RPMI7951 (cell line): ENCODE measurements around the gene ARHGAP9. TPM values are rescaled to one million over a fixed set of nuclear protein-coding genes. Genes with fewer than 3 reads are reported as not detected.
A peak's percentile ranks its signal among the peaks of the same experiment; 100 is the strongest.

Experiments
- DNase-seq: peaks from one replicate; pipeline ENCODE4 v3.0.0-alpha.2; 2012; ENCODE audit warnings: low read depth
- total RNA-seq: library from RNA; depleted of rRNA; stranded (reverse); fragments of >200 nt; shearing (Covaris generic); gene quantifications from 2 replicates; pipeline ENCODE4 v1.2.3, GENCODE V29; 2014

ARHGAP9 gene
- total RNA-seq, 1 experiment from 2014 or later: not detected

- DNase-seq: no peak
Measured at GRCh38 chr12:57473886-57474285, 5.8 kb downstream of the ARHGAP9 start.

DNA sequence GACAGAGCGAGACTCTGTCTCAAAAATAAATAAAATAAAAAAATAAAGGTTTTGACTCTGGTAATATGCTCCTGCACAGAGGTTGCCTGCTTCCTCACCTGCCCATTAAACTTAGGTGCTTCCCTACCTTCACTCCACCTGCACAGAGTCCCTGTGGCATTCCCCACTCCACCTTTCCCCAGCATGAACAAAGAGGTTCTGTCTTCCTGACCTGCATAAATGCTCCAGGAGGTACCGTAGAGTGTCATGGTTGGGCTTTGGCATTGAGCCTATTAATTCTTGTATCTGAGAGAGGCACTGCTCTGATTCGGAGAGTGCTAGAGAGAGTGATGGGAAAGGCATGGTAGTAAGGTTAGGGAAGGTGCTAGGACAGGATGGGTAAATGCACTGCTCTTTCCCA lies 6.3 kb downstream of the ARHGAP9 start:
- DNase-seq: no peak

- no peak for DNase-seq
Measured at GRCh38 chr12:57472391-57472790, 7.3 kb downstream of the ARHGAP9 start.

DNA sequence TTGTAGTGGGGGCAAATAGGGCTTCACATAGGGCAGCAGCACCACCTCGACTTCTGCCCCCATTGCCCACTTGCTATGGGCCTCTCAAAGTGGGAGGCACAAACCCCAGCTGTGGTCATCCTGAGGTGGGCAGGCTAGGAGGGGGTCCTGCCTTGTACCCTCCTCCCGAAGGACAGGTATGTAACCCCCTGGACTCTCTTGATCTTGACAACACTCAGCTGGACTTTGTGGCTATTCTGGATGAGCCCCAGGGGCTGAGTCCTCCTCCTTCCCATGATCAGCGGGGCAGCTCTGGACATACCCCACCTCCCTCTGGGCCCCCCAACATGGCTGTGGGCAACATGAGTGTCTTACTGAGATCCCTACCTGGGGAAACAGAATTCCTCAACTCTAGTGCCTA lies 8.0 kb downstream of the ARHGAP9 start:
- no peak for DNase-seq

DNA sequence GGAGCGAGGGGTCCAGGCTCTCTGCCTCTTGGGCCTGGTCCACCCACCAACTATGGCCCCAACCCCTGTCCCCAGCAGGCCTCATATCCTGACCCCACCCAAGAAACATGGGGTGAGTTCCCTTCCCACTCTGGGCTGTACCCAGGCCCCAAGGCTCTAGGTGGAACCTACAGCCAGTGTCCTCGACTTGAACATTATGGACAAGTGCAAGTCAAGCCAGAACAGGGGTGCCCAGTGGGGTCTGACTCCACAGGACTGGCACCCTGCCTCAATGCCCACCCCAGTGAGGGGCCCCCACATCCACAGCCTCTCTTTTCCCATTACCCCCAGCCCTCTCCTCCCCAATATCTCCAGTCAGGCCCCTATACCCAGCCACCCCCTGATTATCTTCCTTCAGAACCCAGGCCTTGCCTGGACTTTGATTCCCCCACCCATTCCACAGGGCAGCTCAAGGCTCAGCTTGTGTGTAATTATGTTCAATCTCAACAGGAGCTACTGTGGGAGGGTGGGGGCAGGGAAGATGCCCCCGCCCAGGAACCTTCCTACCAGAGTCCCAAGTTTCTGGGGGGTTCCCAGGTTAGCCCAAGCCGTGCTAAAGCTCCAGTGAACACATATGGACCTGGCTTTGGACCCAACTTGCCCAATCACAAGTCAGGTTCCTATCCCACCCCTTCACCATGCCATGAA lies 8.6 kb downstream of the ARHGAP9 start:
- DNase-seq: no peak

- DNase-seq: no peak
Measured at GRCh38 chr12:57470286-57470969, 9.2 kb downstream of the ARHGAP9 start.

DNA sequence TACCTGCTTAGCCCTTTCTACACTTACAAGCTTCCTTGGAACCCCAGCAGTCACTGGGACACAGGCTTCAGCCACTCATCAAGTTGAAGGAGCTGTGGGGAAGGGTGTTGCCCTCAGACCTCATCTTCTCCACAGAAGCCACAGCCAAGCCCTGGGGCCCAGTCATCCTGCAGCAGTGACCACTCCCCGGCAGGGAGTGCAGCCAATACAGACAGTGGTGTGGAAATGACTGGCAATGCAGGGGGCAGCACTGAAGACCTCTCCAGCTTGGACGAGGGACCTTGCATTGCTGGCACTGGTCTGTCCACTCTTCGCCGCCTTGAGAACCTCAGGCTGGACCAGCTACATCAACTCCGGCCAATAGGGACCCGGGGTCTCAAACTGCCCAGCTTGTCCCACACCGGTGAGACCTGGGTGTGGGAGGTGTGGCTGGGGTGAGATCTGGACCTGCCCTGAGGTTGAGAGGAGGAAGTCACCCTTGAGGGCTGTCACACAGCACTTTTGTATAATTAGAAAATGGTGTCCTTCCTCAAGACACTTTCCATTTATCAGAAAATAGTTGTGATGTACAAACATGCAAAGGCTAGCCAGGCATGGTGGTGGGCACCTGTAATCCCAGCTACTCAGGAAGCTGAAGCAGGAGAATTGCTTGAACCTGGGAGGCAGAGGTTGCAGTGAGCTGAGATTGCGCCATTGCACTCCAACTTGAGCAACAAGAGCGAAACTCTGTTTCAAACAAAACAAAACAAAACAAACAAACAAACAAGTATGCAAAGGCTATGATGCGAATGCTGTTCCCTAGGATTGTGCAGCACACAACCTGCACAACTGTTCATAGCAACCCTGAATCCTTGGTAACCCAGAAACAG lies 10.1 kb downstream of the ARHGAP9 start:
- DNase-seq: peak; percentile 20

- DNase-seq: no peak
Measured at GRCh38 chr12:57467915-57468314, 11.8 kb downstream of the ARHGAP9 start.

- no peak for DNase-seq
Measured at GRCh38 chr12:57467212-57467874, 12.3 kb downstream of the ARHGAP9 start.

DNA sequence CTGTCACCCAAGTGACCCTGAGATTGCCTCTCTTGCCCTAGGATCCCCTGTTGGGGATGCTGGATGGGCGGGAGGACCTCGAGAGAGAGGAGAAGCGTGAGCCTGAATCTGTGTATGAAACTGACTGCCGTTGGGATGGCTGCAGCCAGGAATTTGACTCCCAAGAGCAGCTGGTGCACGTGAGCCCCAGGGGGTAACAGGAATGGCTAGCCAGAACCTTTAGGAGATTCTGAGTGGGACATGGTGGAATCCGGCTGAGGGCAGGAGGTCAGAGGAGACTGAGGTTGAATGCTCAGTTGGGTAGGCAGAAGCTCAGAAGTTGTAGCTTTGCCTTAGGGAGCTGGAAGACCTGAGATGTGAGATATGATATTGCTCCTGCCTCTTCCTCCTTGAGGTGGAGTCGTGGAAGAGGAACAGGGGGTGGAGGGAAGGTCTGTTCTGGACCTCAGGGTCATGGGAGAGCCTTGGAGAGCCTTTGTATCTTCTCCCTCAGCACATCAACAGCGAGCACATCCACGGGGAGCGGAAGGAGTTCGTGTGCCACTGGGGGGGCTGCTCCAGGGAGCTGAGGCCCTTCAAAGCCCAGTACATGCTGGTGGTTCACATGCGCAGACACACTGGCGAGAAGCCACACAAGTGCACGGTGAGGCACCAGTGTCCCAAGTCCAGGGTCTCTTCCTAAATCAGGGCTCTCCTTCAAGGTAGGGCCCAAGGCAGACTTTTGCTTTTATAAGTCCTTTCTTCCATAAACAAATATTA lies 13.7 kb downstream of the ARHGAP9 start:
- DNase-seq: no peak

DNA sequence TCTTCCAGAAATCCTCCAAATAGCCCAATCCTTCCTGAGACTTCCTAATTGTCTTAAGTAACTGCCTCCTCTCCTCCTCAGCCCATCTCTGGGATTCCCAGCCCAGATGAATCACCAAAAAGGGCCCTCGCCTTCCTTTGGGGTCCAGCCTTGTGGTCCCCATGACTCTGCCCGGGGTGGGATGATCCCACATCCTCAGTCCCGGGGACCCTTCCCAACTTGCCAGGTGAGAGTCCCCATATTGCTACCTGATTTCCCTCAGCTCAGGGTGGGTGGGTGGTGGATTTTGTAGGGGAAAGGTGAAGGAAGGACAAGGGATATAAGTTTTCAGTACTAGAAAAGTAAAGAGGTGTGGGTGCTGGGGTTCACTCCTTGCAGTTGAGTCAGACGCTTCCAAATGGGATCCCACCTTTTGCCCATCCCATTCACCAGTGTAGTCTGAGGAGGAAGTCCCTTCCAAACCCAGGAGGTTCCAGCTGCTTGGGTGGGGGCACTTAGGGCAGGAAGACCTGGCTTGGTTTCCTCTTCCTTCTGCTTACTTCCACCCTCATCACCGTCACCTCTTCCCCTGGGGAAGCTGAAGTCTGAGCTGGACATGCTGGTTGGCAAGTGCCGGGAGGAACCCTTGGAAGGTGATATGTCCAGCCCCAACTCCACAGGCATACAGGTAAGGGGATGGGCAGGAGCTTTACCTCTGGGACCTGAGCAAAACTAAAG lies 14.5 kb downstream of the ARHGAP9 start:
- no peak for DNase-seq

DNA sequence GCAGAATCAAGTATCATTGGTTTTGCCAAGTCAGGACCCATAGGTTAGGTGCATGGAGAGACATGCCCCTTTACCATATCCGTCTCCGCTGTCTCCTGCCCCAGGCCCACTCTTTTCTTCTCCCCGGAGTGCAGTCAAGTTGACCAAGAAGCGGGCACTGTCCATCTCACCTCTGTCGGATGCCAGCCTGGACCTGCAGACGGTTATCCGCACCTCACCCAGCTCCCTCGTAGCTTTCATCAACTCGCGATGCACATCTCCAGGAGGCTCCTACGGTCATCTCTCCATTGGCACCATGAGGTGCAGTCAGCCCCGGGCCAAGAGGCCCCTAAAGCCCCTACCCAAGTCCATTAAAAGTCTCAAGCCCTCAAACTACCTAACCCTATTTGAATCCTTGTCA lies 15.1 kb downstream of the ARHGAP9 start:
- DNase-seq: no peak

DNA sequence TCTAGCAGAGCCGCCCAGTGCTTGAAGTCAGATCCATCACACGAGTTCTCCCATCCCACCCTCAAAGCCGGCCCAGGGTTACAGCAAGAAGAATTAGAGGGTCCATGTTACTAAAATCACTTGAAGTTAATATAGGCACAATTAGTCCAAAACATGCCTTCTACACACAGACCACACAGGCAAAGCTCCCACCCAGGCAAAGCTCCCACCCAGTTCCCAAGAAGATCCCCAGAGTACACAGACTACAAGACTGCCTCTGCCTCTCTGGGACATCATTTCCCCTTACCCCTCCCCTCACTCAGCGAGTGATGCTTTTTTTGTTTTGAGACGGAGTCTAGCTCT lies 16.8 kb downstream of the ARHGAP9 start:
- no peak for DNase-seq

- peak; percentile 84 for DNase-seq
Measured at GRCh38 chr12:57462251-57462911, 17.3 kb downstream of the ARHGAP9 start.

DNA sequence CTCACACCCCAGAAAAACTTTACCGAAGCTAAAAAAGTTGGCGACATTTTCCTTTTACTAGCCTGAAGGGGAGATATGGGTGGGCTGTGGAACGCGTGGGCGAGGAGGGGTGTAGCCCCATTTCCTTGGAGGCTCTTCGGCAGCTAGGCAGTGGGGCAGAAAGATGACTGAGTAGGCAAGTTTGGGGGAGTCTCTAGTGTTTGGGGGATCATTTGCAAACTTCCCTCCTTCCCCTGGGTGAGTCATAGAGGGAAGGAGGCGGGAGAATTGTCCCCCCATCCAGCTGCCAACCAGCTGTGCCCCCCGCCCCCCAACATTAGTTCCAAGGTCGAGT lies 17.8 kb downstream of the ARHGAP9 start:
- no peak for DNase-seq

DNA sequence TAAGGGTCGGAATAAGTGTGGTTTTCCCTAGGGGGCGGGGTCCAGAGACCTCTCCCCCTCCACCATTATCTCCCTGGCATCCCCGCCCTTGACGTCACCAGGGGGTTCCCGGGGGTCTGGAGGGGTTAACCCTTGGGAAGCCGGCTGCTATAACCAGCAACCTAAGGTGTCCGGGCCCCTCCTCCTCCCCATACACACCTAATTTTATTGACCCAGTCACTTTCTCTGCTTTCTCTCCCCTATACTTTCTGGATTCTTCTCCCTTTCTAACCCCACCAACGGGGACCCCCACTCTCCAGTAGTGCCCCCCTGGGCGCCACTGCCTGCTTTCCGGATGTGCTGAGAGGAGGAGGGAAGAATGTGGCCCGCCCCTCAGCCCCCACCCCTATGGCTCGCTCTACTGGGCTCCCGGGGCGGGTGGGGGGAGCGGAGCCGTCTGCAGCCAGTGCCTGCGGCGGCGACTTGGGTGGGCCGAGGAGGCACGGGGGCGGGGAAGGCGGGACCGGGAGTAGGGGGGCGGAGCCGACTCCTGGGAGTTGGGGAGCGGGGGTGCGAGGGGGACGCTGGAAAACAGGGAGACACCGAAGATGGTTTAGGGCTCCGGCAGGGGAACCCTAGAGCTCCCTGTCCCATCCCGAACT lies 18.3 kb downstream of the ARHGAP9 start:
- DNase-seq: peak; percentile 61

DNA sequence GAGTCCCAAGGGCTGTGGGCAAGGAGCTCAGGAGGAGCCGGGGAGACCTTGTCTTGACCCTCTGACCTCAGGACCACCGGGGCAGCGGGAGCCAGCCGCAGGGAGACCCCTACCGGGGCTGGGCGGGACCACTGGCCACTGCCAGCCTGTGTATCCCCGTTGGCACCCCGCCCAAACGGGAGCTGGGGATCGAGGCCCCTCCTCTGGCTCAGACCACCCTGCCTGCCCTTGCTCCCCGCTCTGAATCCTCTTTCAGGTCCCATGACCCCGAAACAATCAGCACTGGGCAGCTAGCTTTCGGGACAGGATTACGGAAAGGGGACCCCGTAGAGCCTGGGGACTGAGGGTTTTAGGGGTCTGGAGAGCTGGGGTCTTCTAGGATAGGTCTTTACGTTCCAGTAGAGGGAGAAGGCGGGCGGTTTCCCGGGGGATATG lies 18.8 kb downstream of the ARHGAP9 start:
- DNase-seq: no peak

- DNase-seq: no peak
Measured at GRCh38 chr12:57460468-57460784, 19.2 kb downstream of the ARHGAP9 start.

GRCh38 chr12:57459750-57460467 lies 19.8 kb downstream of the ARHGAP9 start, which contains the start of gene GLI1:
TSS of gene GLI1 (plus strand) at chr12:57459785. CDS start at chr12:57463692, 3,907 bp downstream.
- no peak for DNase-seq
